Measurements from ENCODE around the gene TMA7B.

The TMA7B gene

GRCh38 chr22:39943337-39943736 lies 16.9 kb upstream of the TMA7B start:
- DNase-seq (ENCODE audit: low read depth in 2 of 2), result no peak
- no peak for TF ChIP-seq CTCF (IDR thresholded peaks at IDR 0.05; ENCODE audit: low read depth, low read length)
- no peak overlapping the region for H3K4me3 ChIP-seq (replicated peaks in 1 of 2; ENCODE audit: low read depth in 2 of 2, low read length in 2 of 2)

GRCh38 chr22:39943953-39944872 lies 16.0 kb upstream of the TMA7B start:
- H3K4me3 ChIP-seq (replicated peaks in 1 of 2; ENCODE audit: low read depth in 2 of 2, low read length in 2 of 2), result no peak overlapping the region
- no peak for DNase-seq (ENCODE audit: low read depth in 2 of 2)
- no peak for TF ChIP-seq CTCF (IDR thresholded peaks at IDR 0.05; ENCODE audit: low read depth, low read length)

- DNase-seq (ENCODE audit: low read depth in 2 of 2), result no peak
- TF ChIP-seq CTCF (IDR thresholded peaks at IDR 0.05; ENCODE audit: low read depth, low read length), result no peak
- no peak overlapping the region for H3K4me3 ChIP-seq (replicated peaks in 1 of 2; ENCODE audit: low read depth in 2 of 2, low read length in 2 of 2)
These were observed 14.1 kb upstream of the TMA7B start for GRCh38 chr22:39946126-39946502.

- TF ChIP-seq CTCF (IDR thresholded peaks at IDR 0.05; ENCODE audit: low read depth, low read length), result no peak
- no peak overlapping the region for H3K4me3 ChIP-seq (replicated peaks in 1 of 2; ENCODE audit: low read depth in 2 of 2, low read length in 2 of 2)
- DNase-seq (ENCODE audit: low read depth in 2 of 2), result no peak
These were observed 13.5 kb upstream of the TMA7B start for GRCh38 chr22:39946503-39947219.

- DNase-seq (ENCODE audit: low read depth in 2 of 2), result no peak
- no peak for TF ChIP-seq CTCF (IDR thresholded peaks at IDR 0.05; ENCODE audit: low read depth, low read length)
- H3K4me3 ChIP-seq (replicated peaks in 1 of 2; ENCODE audit: low read depth in 2 of 2, low read length in 2 of 2), result no peak overlapping the region
These were observed 12.7 kb upstream of the TMA7B start for GRCh38 chr22:39947220-39948216.

All from cardiac fibroblast (primary cell).